GM10847 (cell line): ENCODE results near the gene ERC2.

Experiments
- POLR2A ChIP-seq: IDR thresholded peaks from 2 replicates; pipeline ENCODE4 v1.6.1; 2011; ENCODE audit not compliant: insufficient read length; ENCODE audit errors: extremely low read depth

Gene ERC2

GRCh38 chr3:56357266-56357665 is 111.0 kb downstream of the ERC2 start:
- no peak for TF ChIP-seq POLR2A

- no peak for TF ChIP-seq POLR2A
These were observed 111.5 kb downstream of the ERC2 start for GRCh38 chr3:56356808-56357207.

- no peak for TF ChIP-seq POLR2A
These were observed 112.6 kb downstream of the ERC2 start for GRCh38 chr3:56355570-56356185.

GRCh38 chr3:56351537-56351936 is 116.7 kb downstream of the ERC2 start:
- TF ChIP-seq POLR2A = no peak

GRCh38 chr3:56347219-56347871 is 120.9 kb downstream of the ERC2 start:
- TF ChIP-seq POLR2A = no peak

GRCh38 chr3:56342475-56342874 is 125.8 kb downstream of the ERC2 start:
- TF ChIP-seq POLR2A = no peak

GRCh38 chr3:56339671-56340070 is 128.6 kb downstream of the ERC2 start:
- no peak for TF ChIP-seq POLR2A

- no peak for TF ChIP-seq POLR2A
These were observed 129.0 kb downstream of the ERC2 start for GRCh38 chr3:56339244-56339643.

GRCh38 chr3:56336023-56336422 is 132.2 kb downstream of the ERC2 start:
- TF ChIP-seq POLR2A = no peak

- TF ChIP-seq POLR2A = no peak
These were observed 143.8 kb downstream of the ERC2 start for GRCh38 chr3:56324473-56324872.

GRCh38 chr3:56323986-56324420 is 144.3 kb downstream of the ERC2 start:
- no peak for TF ChIP-seq POLR2A

- no peak for TF ChIP-seq POLR2A
These were observed 145.4 kb downstream of the ERC2 start for GRCh38 chr3:56322862-56323261.

GRCh38 chr3:56321892-56322291 is 146.4 kb downstream of the ERC2 start:
- TF ChIP-seq POLR2A = no peak

- no peak for TF ChIP-seq POLR2A
These were observed 146.9 kb downstream of the ERC2 start for GRCh38 chr3:56321383-56321782.

- TF ChIP-seq POLR2A = no peak
These were observed 147.4 kb downstream of the ERC2 start for GRCh38 chr3:56320883-56321282.

- TF ChIP-seq POLR2A = no peak
These were observed 149.4 kb downstream of the ERC2 start for GRCh38 chr3:56318891-56319290.

GRCh38 chr3:56316944-56317343 is 151.3 kb downstream of the ERC2 start:
- TF ChIP-seq POLR2A = no peak
